Dedifferentiated amniotic fluid mesenchymal stem cell (primary cell): ENCODE results near the gene GANAB.
"Not testable (repeated sequence)": the region's sequence is repeated elsewhere in the genome, so short reads cannot be mapped to it uniquely, and the experiment has no call there.

Experiments used
- DNase-seq: peaks from one replicate; pipeline ENCODE4 v3.0.0-alpha.2; 2016; ENCODE audit errors: extremely low spot score

GANAB gene

GRCh38 chr11:62601372-62602140 is 44.9 kb downstream of the GANAB start, which contains the start of gene MTA2:
Gene MTA2, minus strand, starts transcription at chr11:62601865. Its CDS starts 415 bp downstream, at chr11:62601450.
- DNase-seq = peak; percentile 98

- DNase-seq = no peak
These were observed 45.4 kb downstream of the GANAB start for GRCh38 chr11:62601122-62601371.

- DNase-seq = no peak
These were observed 45.9 kb downstream of the GANAB start for GRCh38 chr11:62600367-62601121.

DNA sequence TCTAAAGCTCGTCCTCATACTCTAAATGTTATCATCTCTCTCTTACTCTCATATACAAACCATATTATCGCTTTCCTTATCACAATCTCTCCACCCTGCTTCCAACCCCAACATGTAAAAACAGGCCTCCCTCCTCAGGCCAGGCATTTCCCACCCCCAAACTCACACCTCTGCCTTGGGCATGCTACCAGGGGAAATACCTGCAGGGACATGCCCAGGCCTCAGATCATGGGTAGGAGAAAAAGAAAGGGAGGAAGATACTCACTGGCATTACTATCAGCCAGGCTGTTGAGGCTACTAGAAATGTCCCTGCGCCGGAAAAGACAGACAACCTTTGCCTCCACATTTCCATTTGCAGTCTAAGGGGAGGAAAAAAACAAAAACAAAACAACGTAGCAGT is 46.5 kb downstream of the GANAB start:
- no peak for DNase-seq

GRCh38 chr11:62599069-62599696 is 47.2 kb downstream of the GANAB start:
- peak; percentile 95 for DNase-seq

DNA sequence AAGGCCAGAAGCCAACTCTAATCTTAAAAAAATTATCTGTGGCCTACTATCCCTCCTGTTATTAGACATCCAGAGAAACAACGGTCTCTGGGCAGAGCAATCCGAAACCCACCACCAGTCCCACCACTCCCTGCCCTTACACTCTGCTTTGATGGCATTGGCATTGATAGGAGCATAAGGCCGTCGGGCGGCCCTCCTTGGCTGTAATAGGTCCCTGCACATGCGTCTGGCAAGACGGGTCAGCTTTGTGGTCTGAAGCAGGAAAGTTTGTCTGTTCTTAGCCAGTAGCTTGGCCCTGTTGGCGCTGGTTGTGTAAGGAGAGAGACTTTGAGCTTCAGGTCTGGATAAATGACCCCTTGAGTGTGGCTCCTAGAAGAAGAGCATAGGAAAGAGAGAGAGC is 51.3 kb downstream of the GANAB start:
- DNase-seq = no peak

GRCh38 chr11:62593434-62594044 is 52.9 kb downstream of the GANAB start:
- peak; percentile 57 for DNase-seq

DNA sequence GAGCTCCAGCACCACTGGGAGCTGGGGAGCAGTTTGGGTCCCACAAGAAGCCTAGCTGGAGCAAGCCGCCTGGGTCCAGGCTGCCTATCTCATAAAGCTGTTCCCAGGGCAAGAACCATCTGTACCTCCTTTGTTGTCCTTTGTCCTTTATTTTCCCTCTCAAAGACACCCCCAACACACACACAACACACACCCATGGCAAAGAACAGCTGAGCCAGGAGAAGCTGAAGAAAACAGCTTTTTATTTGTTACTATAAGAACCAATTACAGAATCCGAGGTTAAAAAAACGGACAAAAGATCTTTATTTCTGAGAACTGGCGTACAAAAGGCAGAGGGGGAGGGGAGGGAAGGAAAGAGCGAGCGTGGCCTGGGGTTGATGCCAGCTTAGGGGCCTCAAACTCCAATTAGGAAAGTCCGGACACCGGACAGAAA is 53.4 kb downstream of the GANAB start:
- DNase-seq = no peak

GRCh38 chr11:62592146-62592815 is 54.1 kb downstream of the GANAB start:
- no peak for DNase-seq

DNA sequence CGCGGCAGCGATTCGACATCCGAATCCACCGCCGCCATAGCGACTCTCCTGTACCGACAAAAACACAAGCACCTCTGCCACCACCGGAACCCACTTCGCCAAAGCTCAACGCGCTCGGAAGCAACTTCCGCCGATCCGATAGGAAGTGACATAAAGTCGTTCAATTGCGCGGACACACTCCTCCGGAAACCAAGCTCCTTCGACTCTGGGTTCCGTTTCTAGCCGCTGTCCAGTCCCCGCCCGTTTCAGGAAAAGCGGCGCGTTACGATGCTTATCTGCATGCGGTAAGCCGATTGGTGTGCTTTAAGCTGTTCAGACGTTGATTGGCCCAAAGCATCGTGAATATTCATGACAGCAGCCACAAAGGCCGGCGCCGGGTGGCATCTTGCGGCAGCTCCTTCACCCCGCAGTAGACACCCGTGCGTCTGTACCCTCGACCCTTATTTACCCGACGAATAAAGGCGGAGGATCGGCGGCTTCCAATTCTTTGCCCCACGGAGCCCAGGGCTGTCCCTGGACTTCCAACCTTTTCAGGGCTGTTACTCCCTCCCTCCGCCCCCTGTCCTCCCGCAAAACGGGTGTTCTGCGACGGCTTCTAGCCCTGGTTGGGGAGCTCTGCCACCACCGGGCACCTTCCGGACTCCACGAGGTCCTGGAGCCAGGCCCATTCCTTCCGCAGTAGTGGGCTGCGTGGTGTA is 54.8 kb downstream of the GANAB start, which contains the start of gene TUT1:
TSS of gene TUT1 (minus strand) at position 76 of the 698 bp plus-strand sequence. CDS start at position 38, 38 bp downstream.
- peak; percentile 99 for DNase-seq

- no peak for DNase-seq
These were observed 57.3 kb downstream of the GANAB start for GRCh38 chr11:62588966-62589637.

- DNase-seq = not testable (repeated sequence)
These were observed 61.1 kb downstream of the GANAB start for GRCh38 chr11:62585356-62585755.

DNA sequence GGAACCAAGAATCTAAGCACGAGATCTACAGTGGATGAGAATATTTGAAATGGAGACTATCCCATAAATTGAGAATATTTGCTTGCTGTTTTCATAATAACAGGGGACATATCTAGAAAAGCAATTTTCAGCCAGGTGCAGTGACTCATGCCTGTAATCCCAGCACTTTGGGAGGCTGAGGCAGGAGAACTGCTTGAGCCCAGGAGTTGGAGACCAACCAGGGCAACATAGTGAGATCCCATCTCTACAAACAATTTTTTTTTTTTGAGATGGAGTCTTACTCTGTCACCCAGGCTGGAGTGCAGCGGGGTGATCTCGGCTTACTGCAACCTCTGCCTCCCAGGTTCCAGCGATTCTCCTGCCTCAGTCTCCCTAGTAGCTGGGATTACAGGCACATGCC is 64.7 kb downstream of the GANAB start:
- not testable (repeated sequence) for DNase-seq

- no peak for DNase-seq
These were observed 65.3 kb downstream of the GANAB start for GRCh38 chr11:62580959-62581715.

- DNase-seq = no peak
These were observed 67.2 kb downstream of the GANAB start for GRCh38 chr11:62579252-62579651.

GRCh38 chr11:62578541-62578940 is 67.9 kb downstream of the GANAB start:
- no peak for DNase-seq

- no peak for DNase-seq
These were observed 69.2 kb downstream of the GANAB start for GRCh38 chr11:62577046-62577714.

GRCh38 chr11:62575837-62576236 is 70.6 kb downstream of the GANAB start:
- no peak for DNase-seq

- no peak for DNase-seq
These were observed 71.3 kb downstream of the GANAB start for GRCh38 chr11:62575156-62575555.
